ENCODE data around the gene GCFC2. TPM values are rescaled to one million over a fixed set of nuclear protein-coding genes. Genes with fewer than 3 reads are reported as not detected.
"Not testable (repeated sequence)": the region's sequence is repeated elsewhere in the genome, so short reads cannot be mapped to it uniquely, and the experiment has no call there.

GCFC2 gene
- total and polyA plus RNA-seq, 5 donors from 2014 or later = 20.1 to 27.8 (median 26.6) TPM

DNA sequence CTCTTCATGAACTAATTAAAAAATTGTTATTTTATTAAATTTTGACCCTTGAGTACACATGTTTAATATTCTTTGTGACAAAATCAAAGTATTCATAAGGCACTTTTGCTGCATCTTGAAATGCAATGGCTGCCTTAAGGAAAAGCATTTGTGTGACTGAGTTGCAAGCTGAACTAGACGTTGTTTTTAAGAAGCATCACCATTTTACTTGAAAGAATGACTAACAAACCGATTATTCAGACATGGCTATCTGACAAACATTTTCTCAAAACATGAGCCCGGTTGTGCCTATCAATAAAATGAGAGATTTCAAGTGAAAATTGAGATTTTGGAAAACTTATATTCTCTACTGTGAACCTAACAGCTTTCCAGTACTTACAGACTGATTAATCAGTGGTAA is 2.8 kb downstream of the GCFC2 start:
- Mint-ChIP-seq H3K27me3 (no peaks in the 10 kb centered on the region), H3K4me3 (peak overlapping the region in 3 of 4 donors; percentile 51 to 79 (median 63)), H3K36me3 (peaks cover 23% of the 10 kb centered on the region), H3K27ac (no peak overlapping the region), H3K4me1 (peaks cover 10 to 48% (median 32%) of the 10 kb centered on the region in 4 donors), H3K9me3 (no peaks in the 10 kb centered on the region)
- no peaks in the 10 kb centered on the region for H3K9me3 ChIP-seq (ENCODE audit: control insufficient read depth in 2 of 2, low read length in 2 of 2)
- peak overlapping the region; percentile 27 for H3K4me3 ChIP-seq (ENCODE audit: low read depth, low read length)
- DNase-seq (no peak), ATAC-seq (ENCODE audit: low read depth in 2 of 2) (no peak)
- no peaks in the 10 kb centered on the region for H3K27me3 ChIP-seq (ENCODE audit: control insufficient read depth, insufficient read depth, low read length)
- H3K27ac ChIP-seq (ENCODE audit: insufficient read depth, low read length, poor library complexity, severe bottlenecking) = no peak overlapping the region
- peaks cover 25% of the 10 kb centered on the region for H3K4me1 ChIP-seq (ENCODE audit: control insufficient read depth, insufficient read depth, low read length, poor library complexity, severe bottlenecking)
- H3K36me3 ChIP-seq (ENCODE audit: control insufficient read depth, insufficient read depth, low read length) = peaks cover 27% of the 10 kb centered on the region

DNA sequence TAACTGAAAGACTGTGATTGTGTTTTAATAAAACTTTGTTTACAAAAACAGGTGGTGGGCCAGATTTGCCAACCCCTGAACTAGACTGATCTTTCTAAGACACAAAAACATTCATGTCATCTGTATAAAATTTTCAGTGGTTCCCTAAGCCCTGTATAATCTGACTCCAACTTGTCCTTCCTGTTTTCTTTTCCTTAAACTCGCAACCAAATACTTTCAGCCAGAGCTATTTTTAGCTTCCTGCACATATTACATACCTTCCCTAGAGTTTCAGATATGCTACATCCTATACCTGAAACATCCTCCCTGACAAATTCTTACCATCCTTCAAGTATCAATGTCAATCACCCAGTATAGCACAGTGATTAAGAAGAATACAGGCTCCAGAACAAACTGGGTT is 4.8 kb downstream of the GCFC2 start:
- peaks cover 10 to 41% (median 29%) of the 10 kb centered on the region in 4 donors for H3K4me1 Mint-ChIP-seq
- H3K27me3 Mint-ChIP-seq = no peaks in the 10 kb centered on the region
- ATAC-seq (ENCODE audit: low read depth in 2 of 2) = no peak

DNA sequence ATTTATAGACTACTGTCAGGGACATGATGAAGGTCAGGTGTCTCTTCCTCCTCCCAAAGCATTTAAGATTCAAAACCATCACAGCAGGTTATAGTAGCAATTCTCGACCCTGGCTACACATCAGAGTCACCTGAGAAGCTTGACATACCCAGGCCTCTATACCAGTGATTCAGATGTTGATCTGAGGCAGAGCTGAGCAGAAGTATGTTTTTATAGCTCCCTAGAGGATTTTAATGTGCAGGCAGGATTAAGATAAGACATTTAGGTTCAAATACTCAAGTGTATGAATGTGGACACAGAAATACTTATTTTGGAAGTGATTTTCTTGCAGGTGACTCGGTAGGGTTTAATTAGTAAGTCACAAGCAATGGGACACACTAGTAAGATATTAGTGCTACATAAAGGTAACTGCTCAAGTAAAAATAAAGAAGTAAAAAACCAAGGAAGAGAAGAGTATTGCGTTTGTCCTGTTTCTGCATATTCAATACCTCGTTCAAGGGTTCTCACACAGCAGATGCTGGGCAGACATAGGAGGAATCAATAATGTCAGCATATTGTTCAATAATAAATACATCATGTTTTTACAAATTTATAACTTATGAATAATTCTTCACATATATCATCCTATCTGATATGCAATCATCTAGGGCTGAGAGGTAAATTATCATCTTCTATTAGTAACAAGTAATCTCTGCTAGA is 7.0 kb downstream of the GCFC2 start:
- Histone ChIP-seq H3K27ac (ENCODE audit: insufficient read depth, low read length, poor library complexity, severe bottlenecking) (no peak overlapping the region), H3K4me3 (ENCODE audit: low read depth, low read length) (no peak overlapping the region), H3K27me3 (ENCODE audit: control insufficient read depth, insufficient read depth, low read length) (no peaks in the 10 kb centered on the region), H3K4me1 (ENCODE audit: control insufficient read depth, insufficient read depth, low read length, poor library complexity, severe bottlenecking) (peaks cover 3% of the 10 kb centered on the region), H3K36me3 (ENCODE audit: control insufficient read depth, insufficient read depth, low read length) (peaks cover 64% of the 10 kb centered on the region), H3K9me3 (ENCODE audit: control insufficient read depth in 2 of 2, low read length in 2 of 2) (no peaks in the 10 kb centered on the region)
- Mint-ChIP-seq H3K9me3 (no peaks in the 10 kb centered on the region), H3K36me3 (peaks cover 49% of the 10 kb centered on the region), H3K27ac (peak overlapping the region in 1 of 3 donors; percentile 27), H3K27me3 (no peaks in the 10 kb centered on the region), H3K4me1 (peaks cover 0 to 30% (median 18%) of the 10 kb centered on the region in 4 donors), H3K4me3 (no peak overlapping the region)
- ATAC-seq (ENCODE audit: low read depth in 2 of 2) (no peak), DNase-seq (no peak)

More for the DNA sequence above, 4.8 kb downstream of the GCFC2 start:
- H3K27ac ChIP-seq (ENCODE audit: insufficient read depth, low read length, poor library complexity, severe bottlenecking) = no peak overlapping the region
- Mint-ChIP-seq H3K36me3 (peaks cover 39% of the 10 kb centered on the region), H3K4me3 (no peak overlapping the region), H3K9me3 (no peaks in the 10 kb centered on the region), H3K27ac (no peak overlapping the region)
- H3K36me3 ChIP-seq (ENCODE audit: control insufficient read depth, insufficient read depth, low read length) = peaks cover 47% of the 10 kb centered on the region
- H3K9me3 ChIP-seq (ENCODE audit: control insufficient read depth in 2 of 2, low read length in 2 of 2) = no peaks in the 10 kb centered on the region
- no peaks in the 10 kb centered on the region for H3K27me3 ChIP-seq (ENCODE audit: control insufficient read depth, insufficient read depth, low read length)
- H3K4me1 ChIP-seq (ENCODE audit: control insufficient read depth, insufficient read depth, low read length, poor library complexity, severe bottlenecking) = peaks cover 21% of the 10 kb centered on the region
- no peak overlapping the region for H3K4me3 ChIP-seq (ENCODE audit: low read depth, low read length)
- DNase-seq = no peak

DNA sequence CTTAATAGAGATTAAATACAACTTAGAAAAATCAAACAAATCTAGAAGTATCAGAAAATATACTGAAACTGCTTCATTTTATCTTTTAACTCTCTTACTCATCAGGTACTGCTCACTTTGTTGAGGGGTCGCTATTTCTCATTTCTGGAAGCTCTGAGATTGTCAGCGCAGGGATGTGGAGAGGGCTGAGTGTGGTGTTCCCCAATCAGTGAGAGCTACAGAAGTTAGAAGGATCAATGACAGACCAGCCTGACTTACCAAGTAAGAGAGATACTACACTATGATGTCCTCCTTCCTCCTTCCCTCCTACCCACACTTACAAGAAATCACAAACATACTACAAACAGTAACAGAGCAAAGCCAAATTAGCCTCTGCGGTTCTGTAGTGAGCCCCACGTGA is 8.1 kb downstream of the GCFC2 start:
- no peaks in the 10 kb centered on the region for H3K4me1 ChIP-seq (ENCODE audit: control insufficient read depth, insufficient read depth, low read length, poor library complexity, severe bottlenecking)
- H3K27ac Mint-ChIP-seq = peak overlapping the region in 1 of 3 donors; percentile 52

DNA sequence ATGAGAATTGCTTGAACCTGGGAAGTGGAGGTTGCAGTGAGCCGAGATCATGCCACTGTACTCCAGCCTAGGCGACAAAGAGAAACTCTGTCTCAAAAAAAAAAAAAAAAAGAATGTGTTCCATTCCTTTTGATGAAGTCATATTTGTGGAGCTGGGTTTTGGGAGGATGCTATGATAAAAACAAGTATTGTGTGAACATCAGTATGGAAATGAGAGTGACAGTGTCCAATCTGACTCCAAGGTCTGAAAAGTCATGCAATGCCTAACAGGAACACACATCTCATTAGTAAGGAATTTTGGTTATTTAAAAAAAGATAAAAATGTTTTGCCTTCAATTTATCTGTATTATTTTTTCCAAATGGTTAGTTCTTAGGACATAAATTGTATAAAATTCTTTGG is 11.8 kb downstream of the GCFC2 start:
- H3K36me3 Mint-ChIP-seq = peaks cover 58% of the 10 kb centered on the region
- peaks cover 66% of the 10 kb centered on the region for H3K36me3 ChIP-seq (ENCODE audit: control insufficient read depth, insufficient read depth, low read length)

More for the DNA sequence above, 8.1 kb downstream of the GCFC2 start:
- no peak for ATAC-seq (ENCODE audit: low read depth in 2 of 2)
- Mint-ChIP-seq H3K36me3 (peaks cover 60% of the 10 kb centered on the region), H3K9me3 (peaks cover 0 to 2% (median 0%) of the 10 kb centered on the region in 7 donors), H3K27me3 (no peaks in the 10 kb centered on the region), H3K4me3 (no peak overlapping the region), H3K4me1 (peaks cover 0 to 24% (median 11%) of the 10 kb centered on the region in 4 donors)
- no peaks in the 10 kb centered on the region for H3K27me3 ChIP-seq (ENCODE audit: control insufficient read depth, insufficient read depth, low read length)
- H3K27ac ChIP-seq (ENCODE audit: insufficient read depth, low read length, poor library complexity, severe bottlenecking) = no peak overlapping the region
- peaks cover 74% of the 10 kb centered on the region for H3K36me3 ChIP-seq (ENCODE audit: control insufficient read depth, insufficient read depth, low read length)
- no peak overlapping the region for H3K4me3 ChIP-seq (ENCODE audit: low read depth, low read length)
- DNase-seq = no peak
- no peaks in the 10 kb centered on the region for H3K9me3 ChIP-seq (ENCODE audit: control insufficient read depth in 2 of 2, low read length in 2 of 2)

DNA sequence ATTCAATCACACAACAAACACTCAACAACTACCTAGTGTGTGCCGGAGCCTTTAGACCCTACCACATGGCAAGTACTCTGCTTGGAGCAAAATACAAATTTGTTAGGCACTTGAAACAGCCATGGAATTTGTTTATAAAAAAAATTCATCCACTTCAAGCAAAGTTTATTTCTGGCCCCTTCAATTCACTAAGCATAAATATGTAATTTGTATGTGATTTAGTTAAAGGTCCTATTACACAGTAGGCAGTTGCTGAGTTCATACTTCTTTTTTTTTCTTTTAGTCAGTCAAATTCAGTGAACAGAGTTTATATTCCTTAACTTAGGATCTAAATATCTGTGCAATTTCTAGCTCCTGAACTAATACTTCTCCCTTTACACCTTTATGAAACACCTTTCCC is 22.5 kb downstream of the GCFC2 start:
- Mint-ChIP-seq H3K9me3 (peaks cover 0 to 3% (median 0%) of the 10 kb centered on the region in 7 donors), H3K4me1 (peaks cover 0 to 9% (median under 1%) of the 10 kb centered on the region in 4 donors), H3K27me3 (no peaks in the 10 kb centered on the region), H3K36me3 (peaks cover 38% of the 10 kb centered on the region), H3K27ac (no peak overlapping the region), H3K4me3 (no peak overlapping the region)
- H3K36me3 ChIP-seq (ENCODE audit: control insufficient read depth, insufficient read depth, low read length) = peaks cover 50% of the 10 kb centered on the region
- H3K4me3 ChIP-seq (ENCODE audit: low read depth, low read length) = no peak overlapping the region
- H3K9me3 ChIP-seq (ENCODE audit: control insufficient read depth in 2 of 2, low read length in 2 of 2) = no peaks in the 10 kb centered on the region
- H3K4me1 ChIP-seq (ENCODE audit: control insufficient read depth, insufficient read depth, low read length, poor library complexity, severe bottlenecking) = no peaks in the 10 kb centered on the region
- no peak overlapping the region for H3K27ac ChIP-seq (ENCODE audit: insufficient read depth, low read length, poor library complexity, severe bottlenecking)
- no peak for DNase-seq
- no peaks in the 10 kb centered on the region for H3K27me3 ChIP-seq (ENCODE audit: control insufficient read depth, insufficient read depth, low read length)
- ATAC-seq (ENCODE audit: low read depth in 2 of 2) = no peak

More for the DNA sequence above, 11.8 kb downstream of the GCFC2 start:
- H3K4me3 Mint-ChIP-seq = no peak overlapping the region
- Histone ChIP-seq H3K4me3 (ENCODE audit: low read depth, low read length) (no peak overlapping the region), H3K4me1 (ENCODE audit: control insufficient read depth, insufficient read depth, low read length, poor library complexity, severe bottlenecking) (no peaks in the 10 kb centered on the region), H3K27me3 (ENCODE audit: control insufficient read depth, insufficient read depth, low read length) (no peaks in the 10 kb centered on the region), H3K9me3 (ENCODE audit: control insufficient read depth in 2 of 2, low read length in 2 of 2) (no peaks in the 10 kb centered on the region), H3K27ac (ENCODE audit: insufficient read depth, low read length, poor library complexity, severe bottlenecking) (no peak overlapping the region)
- ATAC-seq (ENCODE audit: low read depth in 2 of 2) (no peak), DNase-seq (no peak)
- no peaks in the 10 kb centered on the region for H3K27me3 Mint-ChIP-seq
- H3K9me3 Mint-ChIP-seq = peaks cover 0 to 2% (median 0%) of the 10 kb centered on the region in 7 donors
- peaks cover 0 to 11% (median 4%) of the 10 kb centered on the region in 4 donors for H3K4me1 Mint-ChIP-seq
- no peak overlapping the region for H3K27ac Mint-ChIP-seq

DNA sequence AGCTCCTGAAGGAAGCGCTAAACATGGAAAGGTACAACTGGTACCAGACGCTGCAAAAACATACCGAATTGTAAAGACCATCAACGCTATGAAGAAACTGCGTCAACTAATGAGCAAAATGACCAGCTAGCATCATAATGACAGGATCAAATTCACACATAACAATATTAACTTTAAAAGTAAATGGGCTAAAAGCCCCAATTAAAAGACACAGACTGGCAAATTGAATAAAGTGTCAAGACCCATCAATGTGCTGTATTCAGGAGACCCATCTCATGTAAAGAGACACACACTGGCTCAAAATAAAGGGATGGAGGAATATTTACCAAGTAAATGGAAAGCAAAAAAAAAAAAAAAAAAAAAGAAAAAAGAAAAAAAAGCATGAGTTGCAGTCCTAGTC is 27.3 kb downstream of the GCFC2 start:
- H3K27ac Mint-ChIP-seq; ATAC-seq (ENCODE audit: low read depth in 2 of 2): not testable (repeated sequence)
- peaks cover 46% of the 10 kb centered on the region for H3K36me3 Mint-ChIP-seq

DNA sequence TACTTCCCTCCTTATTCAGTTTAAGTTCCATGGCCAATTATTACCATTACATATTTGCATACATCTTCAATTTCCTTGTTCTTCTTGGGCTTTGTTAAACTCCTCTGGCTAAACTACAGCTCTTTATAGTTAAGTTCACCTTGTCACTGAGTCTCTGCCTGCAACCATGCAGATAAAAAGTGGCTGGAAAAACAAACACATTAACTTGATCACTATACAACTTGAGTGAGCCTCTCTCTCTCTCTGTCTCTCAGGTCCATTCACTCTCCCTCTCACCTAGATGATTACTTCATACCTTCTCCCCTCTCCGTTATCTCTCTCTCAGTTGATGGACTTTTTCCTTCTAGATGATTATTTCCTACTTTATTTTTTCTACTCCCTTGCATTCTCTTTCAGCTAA is 30.3 kb downstream of the GCFC2 start:
- Mint-ChIP-seq H3K4me3 (no peak overlapping the region), H3K27ac (peak overlapping the region in 2 of 3 donors; percentile 9 to 68), H3K9me3 (peaks cover 0 to 3% (median 0%) of the 10 kb centered on the region in 7 donors), H3K27me3 (no peaks in the 10 kb centered on the region), H3K36me3 (peaks cover 41% of the 10 kb centered on the region), H3K4me1 (peaks cover 12 to 22% (median 15%) of the 10 kb centered on the region in 4 donors)
- Histone ChIP-seq H3K36me3 (ENCODE audit: control insufficient read depth, insufficient read depth, low read length) (peaks cover 5% of the 10 kb centered on the region), H3K27me3 (ENCODE audit: control insufficient read depth, insufficient read depth, low read length) (no peaks in the 10 kb centered on the region), H3K27ac (ENCODE audit: insufficient read depth, low read length, poor library complexity, severe bottlenecking) (no peak overlapping the region), H3K4me3 (ENCODE audit: low read depth, low read length) (no peak overlapping the region), H3K9me3 (ENCODE audit: control insufficient read depth in 2 of 2, low read length in 2 of 2) (no peaks in the 10 kb centered on the region), H3K4me1 (ENCODE audit: control insufficient read depth, insufficient read depth, low read length, poor library complexity, severe bottlenecking) (no peaks in the 10 kb centered on the region)
- DNase-seq = no peak
- no peak for ATAC-seq (ENCODE audit: low read depth in 2 of 2)

More for the DNA sequence above, 27.3 kb downstream of the GCFC2 start:
- peaks cover 23% of the 10 kb centered on the region for H3K36me3 ChIP-seq (ENCODE audit: control insufficient read depth, insufficient read depth, low read length)
- H3K4me3 ChIP-seq (ENCODE audit: low read depth, low read length); H3K4me1 ChIP-seq (ENCODE audit: control insufficient read depth, insufficient read depth, low read length, poor library complexity, severe bottlenecking); H3K4me3 Mint-ChIP-seq; H3K27me3 ChIP-seq (ENCODE audit: control insufficient read depth, insufficient read depth, low read length); H3K9me3 Mint-ChIP-seq; H3K27ac ChIP-seq (ENCODE audit: insufficient read depth, low read length, poor library complexity, severe bottlenecking); H3K9me3 ChIP-seq (ENCODE audit: control insufficient read depth in 2 of 2, low read length in 2 of 2); H3K27me3 Mint-ChIP-seq; DNase-seq: not testable (repeated sequence)
- peaks cover 0 to 15% (median 8%) of the 10 kb centered on the region in 4 donors for H3K4me1 Mint-ChIP-seq

All from CD4-positive, CD25-positive, alpha-beta regulatory T cell (primary cell).